Uterus (tissue), 4 donors: ENCODE results near the gene ARID1B. TPM values are rescaled to one million over a fixed set of nuclear protein-coding genes. Genes with fewer than 3 reads are reported as not detected.

Experiments
- DNase-seq, 2 donors: peaks; one replicate each; pipeline ENCODE4 v3.0.0-alpha.2; 2019 to 2020
- H3K27ac ChIP-seq, 2 donors: fragments of 200-600 bp; sonication (generic); 1 replicate in 1 of 2; 2 replicates in 1 of 2; pipeline ENCODE4 v1.5.1; 2016 to 2018
- H3K27me3 ChIP-seq, 2 donors: fragments of 200-600 bp; sonication (generic); one replicate each; pipeline ENCODE4 v1.5.1; 2018 to 2019; ENCODE audit warnings: control low read depth in 1 of 2
- H3K36me3 ChIP-seq, 2 donors: fragments of 200-600 bp; sonication (generic); one replicate each; pipeline ENCODE4 v1.5.1; 2019; ENCODE audit warnings: control low read depth in 1 of 2
- H3K4me1 ChIP-seq, 2 donors: fragments of 200-600 bp; sonication (generic); one replicate each; pipeline ENCODE4 v1.5.1; 2018 to 2019; ENCODE audit warnings: control low read depth in 1 of 2
- H3K4me3 ChIP-seq, 2 donors: fragments of 200-600 bp; sonication (generic); 1 replicate in 1 of 2; 2 replicates in 1 of 2; pipeline ENCODE4 v1.5.1; 2018 to 2019; ENCODE audit warnings: mild to moderate bottlenecking in 1 of 2
- H3K9me3 ChIP-seq, 2 donors: fragments of 200-600 bp; sonication (generic); one replicate each; pipeline ENCODE4 v1.5.1; 2019; ENCODE audit warnings: control low read depth in 1 of 2
- CTCF ChIP-seq, 4 experiments: fragments of 200-600 bp in 2 of 4; fragments of 450-650 bp in 2 of 4; sonication (generic) in 2 of 4; IDR thresholded peaks; one replicate each; pipeline ENCODE4 v1.5.1; 2016 to 2019; ENCODE audit warnings: antibody characterized with exemption in 4 of 4, mild to moderate bottlenecking in 2 of 4, moderate library complexity in 1 of 4
- POLR2A ChIP-seq, 2 donors: fragments of 450-650 bp; IDR thresholded peaks; one replicate each; pipeline ENCODE4 v1.6.1; 2016; ENCODE audit warnings: antibody characterized with exemption in 2 of 2, mild to moderate bottlenecking in 1 of 2, moderate library complexity in 1 of 2
- intact Hi-C: fragments of 100-400 bp; cut with DNase I; formaldehyde crosslinking; loops from one replicate; pipeline ENCODE4 v1.15.1; 2023; ENCODE audit warnings: low total_unique reads
- total RNA-seq, 4 donors: library from RNA; depleted of rRNA in 3 of 4; stranded (reverse); fragments of >200 nt in 3 of 4; gene quantifications; one replicate each; pipeline versions ENCODE4 v1.1.0 to v1.2.4, GENCODE V29; 2014 to 2023
- donor health status: DM: yes; HTN: yes; CAD: no.

ARID1B gene
- total RNA-seq, 4 donors from 2014 or later: 63.8 to 198 (median 125) TPM

- Histone ChIP-seq H3K36me3 (no peaks in the 10 kb centered on the region), H3K27ac (peak overlapping the region; percentile 94 to 98), H3K27me3 (no peaks in the 10 kb centered on the region), H3K4me3 (no peak overlapping the region), H3K9me3 (no peaks in the 10 kb centered on the region), H3K4me1 (peaks cover 8 to 13% of the 10 kb centered on the region in 2 donors)
- intact Hi-C loops: no loop called here
- TF ChIP-seq POLR2A (IDR thresholded peaks at IDR 0.05) (no peak), CTCF (IDR thresholded peaks at IDR 0.05) (peak in 2 of 4 experiments; percentile 19 to 20)
- DNase-seq: no peak
Measured at GRCh38 chr6:157227202-157228166, 450.3 kb downstream of the ARID1B start.

GRCh38 chr6:157228426-157229131 is 451.4 kb downstream of the ARID1B start:
- Histone ChIP-seq H3K36me3 (no peaks in the 10 kb centered on the region), H3K4me1 (peaks cover 8 to 13% of the 10 kb centered on the region in 2 donors)

GRCh38 chr6:157229132-157229618 is 452.0 kb downstream of the ARID1B start:
- TF ChIP-seq CTCF (IDR thresholded peaks at IDR 0.05) (no peak), POLR2A (IDR thresholded peaks at IDR 0.05) (no peak)
- intact Hi-C loops: no loop called here
- Histone ChIP-seq H3K36me3 (no peaks in the 10 kb centered on the region), H3K4me3 (no peak overlapping the region), H3K4me1 (peaks cover 8 to 13% of the 10 kb centered on the region in 2 donors), H3K27me3 (no peaks in the 10 kb centered on the region), H3K9me3 (no peaks in the 10 kb centered on the region), H3K27ac (no peak overlapping the region)
- DNase-seq: no peak

More at GRCh38 chr6:157228426-157229131, 451.4 kb downstream of the ARID1B start:
- Histone ChIP-seq H3K27me3 (no peaks in the 10 kb centered on the region), H3K27ac (peak overlapping the region in 1 of 2 donors; percentile 6), H3K4me3 (no peak overlapping the region), H3K9me3 (no peaks in the 10 kb centered on the region)
- DNase-seq: no peak
- intact Hi-C loops: no loop called here
- TF ChIP-seq POLR2A (IDR thresholded peaks at IDR 0.05) (no peak), CTCF (IDR thresholded peaks at IDR 0.05) (no peak)

GRCh38 chr6:157229713-157230112 is 452.5 kb downstream of the ARID1B start:
- intact Hi-C loops: no loop called here

More at GRCh38 chr6:157229713-157230112, 452.5 kb downstream of the ARID1B start:
- H3K27me3 ChIP-seq: no peaks in the 10 kb centered on the region
- DNase-seq: no peak
- H3K36me3 ChIP-seq: no peaks in the 10 kb centered on the region
- no peak overlapping the region for H3K27ac ChIP-seq
- H3K9me3 ChIP-seq: no peaks in the 10 kb centered on the region
- TF ChIP-seq CTCF (IDR thresholded peaks at IDR 0.05) (no peak), POLR2A (IDR thresholded peaks at IDR 0.05) (no peak)
- peaks cover 8 to 13% of the 10 kb centered on the region in 2 donors for H3K4me1 ChIP-seq
- no peak overlapping the region for H3K4me3 ChIP-seq
